HG02973 (cell line): ENCODE data around the gene PRRT1B.

Experiments
- ATAC-seq: cut with Tn5 transposase; IDR thresholded peaks from one replicate; pipeline ENCODE4 v1.9.1; 2021; ENCODE audit warnings: moderate library complexity; ENCODE audit not compliant: unreplicated experiment

The PRRT1B gene

DNA sequence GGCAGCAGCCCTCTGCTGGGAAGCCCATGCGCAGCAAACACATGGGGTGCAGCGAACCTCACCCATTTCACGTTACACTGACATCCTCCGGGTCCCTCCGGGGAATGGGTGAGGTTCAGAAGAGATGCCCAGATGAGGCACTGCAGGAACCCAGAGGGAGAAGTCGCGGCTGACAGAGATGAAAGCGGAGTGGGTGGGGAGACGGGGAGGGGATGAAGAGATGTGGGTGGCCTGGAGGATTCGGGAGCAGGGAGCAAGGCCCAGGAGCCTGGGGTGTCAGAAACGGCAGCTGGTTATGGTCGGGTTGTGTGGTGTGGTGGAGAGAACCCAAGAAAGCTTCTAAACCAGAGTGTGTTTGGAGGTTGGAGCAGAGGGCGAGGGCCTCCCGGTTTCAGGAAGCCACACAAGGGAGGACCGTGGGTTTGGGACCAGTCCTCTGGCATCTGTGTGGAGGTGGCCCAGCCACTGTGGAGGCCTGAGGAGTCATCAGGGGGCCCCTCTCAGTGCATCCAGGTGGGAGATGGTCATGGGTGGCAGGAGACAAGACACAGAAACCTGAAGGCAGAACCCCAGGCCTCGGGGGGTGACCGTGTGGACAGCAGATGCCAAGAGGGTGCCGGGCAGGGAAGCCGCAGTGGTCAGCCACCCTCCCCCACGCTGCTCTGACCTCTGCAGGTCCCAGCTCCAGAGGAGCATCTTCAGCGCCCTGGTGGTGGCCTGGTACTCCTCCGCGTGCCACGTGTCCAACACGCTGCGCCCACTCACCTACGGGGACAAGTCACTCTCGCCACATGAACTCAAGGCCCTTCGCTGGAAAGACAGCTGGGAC, 22.9 kb upstream of the PRRT1B start:
- ATAC-seq: no peak

- ATAC-seq: no peak
These were observed 22.3 kb upstream of the PRRT1B start for GRCh38 chr9:131523086-131523388.

DNA sequence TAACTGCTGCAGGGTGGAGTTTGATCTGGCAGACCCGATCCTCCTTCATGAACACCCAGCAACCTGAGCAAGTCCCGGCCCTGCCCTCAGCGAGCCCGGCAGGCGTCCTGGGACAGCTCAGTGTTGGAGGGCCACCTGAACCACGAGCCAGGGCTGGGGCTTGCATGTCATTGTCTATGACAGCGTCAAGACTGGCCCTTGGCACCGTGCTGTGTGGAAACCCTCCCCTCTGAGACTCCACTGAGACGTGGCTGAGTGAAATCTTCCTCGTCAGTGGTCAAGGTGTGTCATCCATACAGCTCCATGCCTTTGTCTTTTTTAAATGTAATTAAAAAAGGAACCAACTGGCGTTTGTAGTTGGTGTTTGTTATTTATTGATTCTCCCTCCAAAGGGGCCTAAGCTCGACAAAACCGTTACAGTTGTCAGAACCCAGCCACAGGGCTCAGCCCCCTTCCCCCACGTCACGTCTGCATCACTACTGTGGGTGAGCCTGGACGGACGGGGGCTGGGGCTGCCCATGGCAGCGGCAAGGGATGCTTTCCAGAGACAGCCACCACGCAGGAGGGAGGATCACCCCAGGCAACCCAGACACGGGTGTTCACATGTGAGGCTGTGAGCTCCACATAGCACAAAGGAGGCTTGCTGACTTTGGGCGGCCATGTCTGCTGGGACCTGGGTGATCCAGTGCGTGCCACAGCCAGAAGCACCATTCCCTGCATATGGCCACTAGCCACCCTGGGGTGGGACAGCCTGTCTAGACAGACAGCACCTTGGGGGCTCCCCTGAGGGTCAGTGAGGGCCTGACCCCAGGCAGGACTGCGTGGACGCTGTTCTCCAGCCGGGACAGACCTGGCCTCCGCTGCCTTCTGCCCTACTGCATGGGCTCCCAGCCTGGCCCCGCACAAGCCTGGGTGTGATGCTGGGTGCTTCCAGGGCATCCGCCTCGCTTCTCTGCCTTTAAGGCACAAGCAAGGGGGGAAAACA, 21.6 kb upstream of the PRRT1B start:
- ATAC-seq: no peak

- ATAC-seq: no peak
These were observed 20.5 kb upstream of the PRRT1B start for GRCh38 chr9:131524665-131525315.

DNA sequence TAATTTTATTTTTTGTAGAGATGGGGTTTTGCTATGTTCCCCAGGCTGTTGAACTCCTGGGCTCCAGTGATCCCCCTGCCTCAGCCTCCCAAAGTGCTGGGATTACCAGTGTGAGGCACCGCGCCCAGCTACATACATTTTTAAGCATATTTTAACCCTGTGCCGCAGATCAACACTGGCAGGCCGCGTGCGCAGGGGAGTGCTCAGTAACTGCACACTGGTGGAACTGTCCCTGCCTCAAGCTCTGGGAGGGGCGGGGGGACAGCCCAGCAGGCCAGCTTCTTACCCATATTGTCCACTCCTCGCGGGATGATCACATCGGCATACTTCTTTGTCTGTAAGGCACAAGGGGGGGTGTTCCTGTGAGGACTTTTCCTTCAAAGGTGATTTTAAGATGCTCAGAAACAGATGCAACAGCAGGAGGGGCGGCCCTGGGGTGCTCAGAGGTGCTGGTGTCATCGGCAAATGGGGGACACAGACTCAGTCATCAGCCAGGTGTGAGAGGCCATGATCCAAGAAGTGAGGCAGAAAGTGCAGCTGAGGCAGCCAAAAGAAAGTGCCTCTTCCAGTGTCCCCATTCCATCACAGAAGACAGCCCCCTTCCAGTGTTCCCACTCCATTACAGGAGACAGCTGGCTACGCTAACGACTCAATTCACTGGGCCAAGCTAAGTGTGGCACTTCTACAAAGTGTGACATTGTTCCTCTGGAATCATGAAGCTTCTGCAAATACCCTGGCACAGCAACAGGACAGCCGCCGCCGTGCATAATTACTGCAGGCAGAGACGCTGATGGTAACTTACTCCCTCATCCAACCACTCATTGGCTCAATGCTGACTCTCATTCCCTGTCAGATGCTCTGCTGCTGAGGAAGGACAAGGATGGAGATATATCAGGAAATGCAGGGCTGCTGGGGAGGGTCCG, 19.4 kb upstream of the PRRT1B start:
- no peak for ATAC-seq

DNA sequence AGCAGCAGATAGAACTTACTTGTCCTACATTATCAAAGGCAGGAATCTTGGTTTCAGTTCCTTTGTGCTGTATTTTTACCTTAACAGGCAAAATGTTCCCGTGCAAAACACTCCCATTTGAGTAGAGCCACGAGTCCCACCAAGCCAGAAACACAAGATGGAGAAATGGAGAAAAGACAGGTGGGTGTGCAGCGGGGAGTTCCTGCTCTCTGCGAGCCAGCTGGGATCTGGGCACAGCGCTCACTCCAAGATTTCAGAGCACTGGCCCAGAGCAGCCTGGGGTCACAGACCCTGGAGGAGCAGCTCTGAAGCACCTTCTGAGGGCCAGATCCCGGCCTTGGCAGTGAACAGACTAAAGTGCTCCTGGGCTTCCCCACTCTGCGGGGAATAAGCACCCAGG, 17.1 kb upstream of the PRRT1B start:
- no peak for ATAC-seq

DNA sequence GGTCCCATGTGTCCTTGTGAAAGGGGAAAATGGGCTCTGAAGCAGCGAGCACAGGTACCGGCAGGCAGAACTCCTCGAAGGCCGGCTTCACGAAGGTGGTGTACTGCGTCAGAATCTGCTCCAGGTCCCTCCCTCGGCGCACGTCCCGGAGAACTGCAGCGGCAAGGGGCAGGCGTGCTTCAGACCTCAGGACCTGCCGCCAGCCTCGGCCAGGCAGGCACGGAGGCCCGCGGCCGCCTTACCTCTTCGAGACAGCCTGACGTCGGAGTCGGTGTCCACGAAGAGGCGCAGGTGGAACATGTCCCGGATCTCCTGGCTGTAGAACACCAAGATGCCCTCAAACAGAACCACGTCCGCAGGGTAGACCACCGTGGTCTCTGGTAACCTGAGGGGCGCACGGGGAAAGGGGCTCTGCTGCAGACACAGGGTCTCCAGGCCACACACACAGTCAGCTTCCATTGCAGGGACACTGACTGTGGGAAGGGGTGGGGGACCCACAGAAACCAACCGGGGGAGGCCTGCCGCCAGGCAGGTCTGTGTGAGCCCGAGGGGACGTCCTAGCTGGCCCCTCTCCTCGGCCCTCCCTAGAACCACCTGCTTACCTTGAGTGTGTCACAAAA, 16.3 kb upstream of the PRRT1B start:
- ATAC-seq: no peak

DNA sequence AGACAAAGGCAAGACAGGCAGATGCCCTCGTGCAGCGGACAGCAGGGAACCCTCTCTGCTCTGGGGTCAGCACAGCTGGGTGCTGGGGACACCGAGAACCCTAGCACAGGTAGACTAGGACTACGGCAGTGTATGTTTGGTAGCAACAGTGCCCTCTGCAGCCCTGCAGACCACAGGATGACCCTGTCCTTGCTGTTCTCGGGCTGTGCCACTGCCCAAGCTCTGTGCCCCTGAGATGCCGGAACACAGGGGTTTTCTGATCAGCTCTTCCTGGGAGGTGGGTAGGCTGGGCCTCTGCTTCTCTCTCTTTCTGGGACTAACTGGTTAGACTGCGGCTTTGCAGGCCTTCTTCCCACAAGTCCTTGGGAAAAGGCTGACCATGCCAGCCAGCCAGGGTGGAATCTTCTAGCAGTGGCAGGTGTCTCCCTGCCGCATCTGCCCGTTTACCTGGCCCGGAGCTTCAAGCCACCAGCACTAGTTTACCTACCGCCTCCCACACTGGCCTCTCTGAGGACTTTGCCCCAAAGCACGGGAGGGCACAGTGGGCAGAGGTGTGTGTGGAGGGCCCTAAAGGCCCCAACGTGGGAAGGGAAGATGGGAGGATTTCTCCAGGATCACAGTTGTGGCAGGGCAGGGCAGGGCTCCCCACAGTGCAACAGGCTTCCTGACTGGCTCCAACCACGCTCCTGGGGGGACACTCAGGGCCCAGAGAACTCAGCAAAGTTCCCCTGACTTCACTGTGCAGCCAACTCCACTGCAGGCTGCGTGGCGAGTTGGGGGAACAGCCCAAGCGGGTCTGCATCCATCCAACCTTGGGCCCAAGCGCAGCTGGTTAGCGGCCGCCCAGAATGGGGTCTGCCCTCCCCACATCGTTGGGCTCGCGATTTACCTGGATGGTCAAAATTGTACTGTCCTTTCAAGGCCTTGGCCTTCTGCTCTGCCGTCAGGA, 15.5 kb upstream of the PRRT1B start:
- no peak for ATAC-seq

GRCh38 chr9:131530546-131530919, 14.8 kb upstream of the PRRT1B start:
- no peak for ATAC-seq

- peak; percentile 68 for ATAC-seq
These were observed 14.1 kb upstream of the PRRT1B start, which contains the start of gene UCK1 for GRCh38 chr9:131530920-131531832. TSS of gene UCK1 (minus strand) at chr9:131531263. CDS start at chr9:131531174, 89 bp downstream.

DNA sequence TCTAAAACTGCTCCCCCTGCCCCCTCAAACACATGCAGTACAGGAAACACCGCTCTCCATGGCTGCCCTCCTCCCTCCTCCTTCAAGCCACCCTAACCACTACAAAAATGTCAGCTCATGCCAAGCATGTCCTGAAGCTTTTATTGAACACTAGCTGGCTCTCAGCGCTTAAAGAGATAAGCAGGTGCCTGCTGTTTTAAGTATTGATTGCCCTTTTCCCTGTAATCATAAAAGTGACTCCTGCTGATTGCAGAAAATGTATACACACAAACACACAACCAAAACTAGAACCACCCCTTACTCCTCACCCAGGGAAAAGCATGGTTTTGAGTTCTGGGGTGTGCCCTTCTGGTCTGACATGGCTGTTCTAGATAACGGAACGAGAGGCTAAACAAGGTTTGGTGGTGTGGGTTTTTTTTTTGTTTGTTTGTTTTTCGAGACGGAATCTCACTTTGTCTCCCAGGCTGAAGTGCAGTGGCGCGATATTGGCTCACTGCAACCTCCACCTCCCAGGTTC, 10.5 kb upstream of the PRRT1B start:
- no peak for ATAC-seq

DNA sequence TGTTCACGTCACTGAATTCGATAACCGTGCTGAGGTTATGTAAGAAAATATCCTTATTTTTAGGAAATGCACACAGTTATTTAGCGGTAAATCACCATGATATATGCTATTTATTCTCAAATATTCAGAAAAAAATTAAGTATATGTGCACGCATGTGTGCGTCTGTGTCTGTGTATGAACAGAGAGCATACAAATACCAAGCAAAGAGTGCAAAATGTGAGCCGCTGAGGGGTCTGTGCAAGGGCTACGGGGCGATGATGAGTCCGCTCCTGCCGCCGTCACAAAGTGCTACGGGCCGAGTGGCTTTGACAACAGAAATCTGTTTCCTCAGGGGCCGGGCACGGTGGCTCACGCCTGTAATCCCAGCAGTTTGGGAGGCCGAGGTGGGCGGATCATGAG, 7.4 kb upstream of the PRRT1B start:
- ATAC-seq: no peak

DNA sequence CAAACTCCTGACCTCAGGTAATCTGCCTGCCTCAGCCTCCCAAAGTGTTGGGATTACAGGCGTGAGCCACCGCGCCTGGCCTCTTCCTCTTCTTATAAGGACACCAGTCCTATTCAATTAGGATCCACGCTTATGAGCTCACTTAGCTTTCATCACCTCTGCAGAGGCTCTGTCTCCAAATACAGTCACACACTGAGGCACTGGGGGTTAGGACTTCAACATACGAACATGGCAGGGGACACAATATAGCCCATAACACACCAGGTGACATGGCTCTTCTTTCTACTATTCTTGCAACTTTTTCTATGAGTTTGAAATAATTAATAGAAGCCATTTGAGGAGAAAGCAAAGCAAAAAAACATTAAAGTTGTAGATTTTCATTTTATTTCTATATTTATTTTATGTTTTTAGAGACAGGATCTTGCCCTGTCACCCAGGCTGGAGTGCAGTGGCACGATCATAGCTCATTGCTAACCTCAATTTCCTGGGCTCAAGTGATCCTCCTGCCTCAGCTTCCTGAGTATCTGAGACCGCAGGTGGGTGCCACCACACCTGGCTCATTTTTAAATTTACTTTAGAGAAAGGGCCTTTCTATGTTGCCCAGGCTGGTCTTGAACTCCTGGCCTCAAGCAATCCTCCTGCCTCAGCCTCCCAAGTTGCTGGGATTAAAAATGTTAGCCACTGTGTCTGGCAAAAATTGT, 6.0 kb upstream of the PRRT1B start:
- no peak for ATAC-seq

DNA sequence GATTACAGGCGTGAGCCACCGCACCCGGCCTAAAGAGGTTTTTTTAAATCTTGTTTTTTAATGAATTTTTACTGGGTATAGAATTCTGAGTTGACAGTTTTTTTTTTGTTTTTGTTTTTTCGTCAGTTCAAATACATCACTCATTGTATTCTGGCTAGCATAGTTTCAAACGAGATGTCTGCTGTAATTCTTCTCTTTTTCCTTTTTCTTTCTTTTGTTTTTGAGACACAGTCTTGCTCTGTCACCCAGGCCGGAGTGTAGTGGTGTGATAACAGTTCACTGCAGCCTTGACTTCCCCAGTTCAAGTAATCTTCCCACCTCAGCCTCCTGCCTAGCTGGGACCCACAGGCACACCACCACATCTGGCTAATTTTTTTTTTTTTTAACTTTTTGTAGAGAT, 2.2 kb upstream of the PRRT1B start:
- no peak for ATAC-seq

DNA sequence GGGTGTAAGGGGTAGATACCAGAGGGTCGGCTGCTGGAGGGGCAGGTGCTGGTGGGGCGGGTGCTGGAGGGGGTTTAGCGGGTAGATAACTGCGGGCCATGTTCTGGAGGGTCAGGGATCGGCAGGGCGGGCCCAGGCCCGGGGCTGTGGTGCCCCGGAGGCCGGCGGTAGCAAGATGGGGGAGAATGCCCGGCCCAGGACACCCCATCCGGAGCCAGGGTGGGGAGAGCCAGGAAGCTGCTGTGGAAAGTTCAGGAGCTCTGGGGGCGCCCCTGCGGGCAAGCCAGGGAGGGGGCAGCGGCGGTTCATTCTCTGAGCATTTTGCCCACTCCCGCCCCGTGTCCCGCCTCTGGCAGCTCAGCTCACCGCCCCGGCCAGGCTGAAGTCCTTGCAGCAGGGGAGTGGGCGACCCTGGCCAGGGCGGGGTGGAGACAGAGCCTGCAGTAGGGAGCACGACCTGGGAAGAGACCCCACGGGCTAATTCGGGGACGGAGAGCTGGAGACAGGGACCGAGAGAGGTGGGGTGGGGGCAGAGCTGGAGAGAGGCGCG, 538 bp downstream of the PRRT1B start:
- no peak for ATAC-seq

DNA sequence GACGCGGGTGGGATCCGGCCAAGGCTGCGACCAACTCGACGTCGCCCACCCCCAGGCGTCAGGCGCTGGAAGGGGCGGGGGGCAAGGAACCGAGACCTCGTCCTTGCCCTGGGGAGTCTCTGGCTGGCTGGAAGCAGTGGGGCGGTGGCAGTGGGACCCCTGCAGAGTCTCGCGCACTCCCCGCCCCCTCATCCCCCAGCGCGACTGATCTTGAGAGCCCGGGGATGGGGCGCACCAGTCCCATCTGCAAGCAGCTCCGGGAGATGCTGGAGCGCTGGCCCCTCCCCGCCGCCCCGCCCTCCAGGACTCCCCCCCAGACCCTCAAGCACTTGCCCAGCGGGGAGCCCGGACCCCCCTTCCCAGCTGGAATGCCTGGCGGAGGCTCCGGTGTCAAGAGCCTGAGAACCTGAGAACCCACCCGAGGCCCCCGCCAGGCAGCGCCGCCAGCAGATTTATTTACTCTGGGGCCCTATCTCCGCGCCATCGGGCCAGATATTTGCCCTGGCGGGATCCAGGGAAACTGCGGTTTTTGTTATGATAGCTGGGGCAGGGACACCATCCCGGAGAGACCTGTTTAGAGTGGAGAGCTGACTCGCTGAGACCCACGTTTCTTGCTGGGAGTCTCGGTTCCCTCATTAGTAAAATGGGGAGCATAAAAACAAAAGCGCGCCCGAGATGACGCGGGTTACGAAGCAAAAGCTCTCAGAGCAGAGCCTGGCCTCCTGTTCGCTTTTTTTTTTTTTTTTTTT, 1.2 kb downstream of the PRRT1B start:
- ATAC-seq: no peak
